ENCODE measurements around the gene YAE1.

Gene YAE1

GRCh38 chr7:39621784-39622411, 55.7 kb downstream of the YAE1 start:
- no peak for DNase-seq (ENCODE audit: low read depth)
- H3K4me3 ChIP-seq (ENCODE audit: control insufficient read depth, low read depth, low read length) = no peak overlapping the region

More at GRCh38 chr7:39621784-39622411, 55.7 kb downstream of the YAE1 start:
- no peak for TF ChIP-seq CTCF (IDR thresholded peaks at IDR 0.05; ENCODE audit: control insufficient read depth, insufficient read depth, low read depth, low read length, missing control alignments)
